CD4-positive, alpha-beta T cell treated with Interleukin-17A for 4 hours (primary cell): ENCODE measurements around the gene HTRA3.

Experiments used
- DNase-seq: peaks from one replicate; pipeline ENCODE4 v3.0.0-alpha.2; 2020; ENCODE audit warnings: mixed read lengths

Gene HTRA3

DNA sequence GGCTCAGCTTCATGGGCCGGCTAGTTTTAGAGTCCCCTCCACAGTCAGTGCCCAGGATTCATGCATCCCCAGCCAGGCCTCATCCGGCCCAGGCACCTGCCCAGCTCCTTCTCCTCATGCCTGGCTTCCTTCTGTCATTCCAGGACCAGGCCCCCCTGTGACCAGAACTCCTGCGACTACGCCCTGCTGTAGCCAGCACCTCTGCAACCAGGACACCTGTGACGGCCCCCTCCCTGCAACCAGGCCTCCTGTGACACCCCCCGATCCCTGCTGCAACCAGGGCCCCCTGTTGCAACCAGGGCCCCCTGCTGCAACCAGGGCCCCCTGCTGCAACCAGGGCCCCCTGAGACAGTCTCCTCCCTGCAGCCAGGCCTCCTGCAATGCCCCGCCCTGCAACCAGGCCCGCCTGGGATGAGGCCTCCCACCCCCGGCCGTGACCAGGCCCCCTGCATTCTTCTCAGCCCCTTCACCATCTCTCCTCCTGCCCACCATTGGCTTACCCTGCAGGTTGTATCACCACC lies 46.8 kb downstream of the HTRA3 start:
- no peak for DNase-seq

DNA sequence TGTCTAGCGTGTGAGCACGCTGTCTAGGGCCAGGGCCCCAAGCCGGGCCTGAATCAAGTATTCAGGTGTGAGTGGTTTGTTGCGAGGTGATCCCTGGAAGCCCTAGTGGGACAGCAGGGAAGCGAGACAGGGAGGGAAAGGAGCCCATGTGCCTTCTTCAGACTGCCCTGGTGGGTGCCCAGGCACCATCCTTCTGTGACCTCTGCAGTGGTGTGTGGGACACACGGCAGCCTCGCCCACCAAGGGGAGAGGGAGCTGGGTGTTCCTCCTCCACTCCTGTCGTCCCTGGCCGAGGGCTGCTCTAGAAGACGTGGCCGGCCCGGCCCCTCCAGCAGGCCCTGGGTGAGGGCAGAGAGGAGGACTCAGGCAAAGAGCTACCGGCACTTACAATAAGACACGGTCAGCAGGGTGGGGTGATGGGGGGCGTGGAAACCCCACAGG lies 47.4 kb downstream of the HTRA3 start:
- DNase-seq = no peak

DNA sequence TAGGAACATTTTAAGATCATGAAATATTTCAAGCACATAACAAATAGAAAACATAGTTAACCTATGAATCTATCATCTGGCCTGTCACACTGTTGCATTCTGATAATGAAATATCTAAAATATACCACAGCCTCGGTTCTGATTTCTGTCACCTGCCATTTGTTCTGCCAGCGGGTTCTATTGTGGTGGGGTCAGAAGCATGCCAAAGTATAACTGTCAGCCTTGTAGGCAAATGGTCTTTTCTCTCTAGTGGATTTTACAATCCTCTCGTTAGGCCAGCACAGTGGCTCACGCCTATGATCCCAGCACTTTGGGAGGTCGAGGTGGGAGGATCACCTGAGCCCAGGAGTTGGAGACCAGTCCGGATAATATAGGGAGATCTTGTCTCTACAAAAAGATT lies 47.9 kb downstream of the HTRA3 start:
- no peak for DNase-seq

DNA sequence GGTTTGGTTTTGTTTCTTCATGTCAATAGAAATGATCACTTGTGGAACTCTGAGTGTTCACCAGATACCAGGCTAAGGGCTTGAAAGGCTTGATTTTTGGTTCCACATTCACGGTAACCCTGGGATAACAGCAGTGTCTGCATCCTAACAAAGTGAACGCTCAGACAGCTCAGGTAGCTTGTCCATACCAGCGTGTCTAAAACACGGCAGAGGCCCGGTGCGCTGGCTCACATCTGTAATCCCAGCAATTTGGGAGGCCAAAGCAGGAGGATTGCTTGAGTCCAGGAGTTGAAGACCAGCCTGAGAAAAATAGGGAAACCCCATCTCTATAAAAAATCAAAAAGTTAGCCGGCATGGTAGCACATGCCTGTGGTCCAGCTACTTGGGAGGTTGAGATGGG lies 49.0 kb downstream of the HTRA3 start:
- DNase-seq = no peak

DNA sequence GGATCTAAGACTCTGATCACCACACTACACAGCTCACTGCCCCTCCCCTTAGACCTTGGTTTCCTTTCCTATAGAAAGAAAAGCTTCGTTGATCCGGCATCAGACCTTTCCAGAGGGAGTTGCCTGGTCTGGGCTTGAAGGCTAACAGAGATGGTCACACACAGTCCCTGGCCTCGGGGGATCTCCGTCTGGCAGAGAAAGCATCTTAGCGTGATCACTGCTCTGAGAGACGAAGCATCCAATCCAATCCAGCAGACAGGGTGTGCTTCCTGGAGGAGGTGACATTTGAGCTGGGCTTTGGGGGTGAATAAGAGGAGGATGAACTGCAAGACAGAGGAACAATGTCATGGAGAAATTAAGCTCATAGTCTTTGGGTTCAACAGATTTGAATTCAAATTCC lies 49.5 kb downstream of the HTRA3 start:
- no peak for DNase-seq

DNA sequence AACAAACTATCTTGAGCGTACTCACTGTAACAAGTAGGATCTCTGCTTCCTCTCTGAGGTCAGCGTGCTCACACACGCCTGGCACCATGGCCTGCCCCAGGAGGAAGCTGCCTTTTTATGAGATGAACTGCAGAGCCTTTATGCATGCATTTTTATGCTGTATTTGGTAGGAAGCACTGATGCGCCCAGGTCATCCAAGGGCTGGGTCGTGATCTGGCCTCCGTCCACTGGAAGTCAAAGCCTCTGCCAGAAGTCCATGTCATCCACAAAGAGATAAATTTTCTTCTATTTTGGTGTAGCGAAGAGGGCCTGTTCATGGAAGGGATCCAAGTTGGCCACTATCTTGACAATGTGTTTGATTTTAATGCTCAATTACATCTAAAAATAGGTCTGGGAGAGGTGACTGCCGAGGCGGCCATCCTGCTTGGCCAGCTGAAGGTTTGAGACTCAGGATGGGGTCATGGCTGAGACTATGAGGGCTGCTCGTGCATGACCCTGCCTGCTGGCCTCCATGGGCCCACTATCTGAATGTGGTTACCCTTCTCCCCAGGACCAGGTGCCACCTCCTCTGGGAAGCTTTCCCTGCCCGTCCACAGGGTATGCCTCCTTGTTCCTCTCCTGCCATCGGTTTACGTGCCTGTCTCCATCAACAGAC lies 50.3 kb downstream of the HTRA3 start:
- no peak for DNase-seq

DNA sequence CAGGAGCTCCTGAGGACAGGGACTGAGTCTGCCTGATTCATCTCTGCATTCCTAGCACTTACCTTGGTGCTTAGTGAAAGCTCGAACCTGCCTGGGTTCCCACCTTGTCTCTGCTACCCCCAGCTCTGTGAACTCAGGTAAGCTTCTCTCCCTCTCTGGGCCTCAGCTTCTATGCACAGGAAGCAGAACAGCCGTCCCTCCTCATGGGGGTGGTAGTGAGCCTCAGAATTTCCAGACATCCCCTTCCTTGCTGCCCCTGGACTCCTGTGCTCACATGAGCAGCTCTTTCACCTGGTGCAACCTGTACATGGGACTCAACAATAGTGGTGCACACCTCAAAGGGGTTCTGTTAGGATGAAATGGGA lies 50.8 kb downstream of the HTRA3 start:
- DNase-seq = no peak

DNA sequence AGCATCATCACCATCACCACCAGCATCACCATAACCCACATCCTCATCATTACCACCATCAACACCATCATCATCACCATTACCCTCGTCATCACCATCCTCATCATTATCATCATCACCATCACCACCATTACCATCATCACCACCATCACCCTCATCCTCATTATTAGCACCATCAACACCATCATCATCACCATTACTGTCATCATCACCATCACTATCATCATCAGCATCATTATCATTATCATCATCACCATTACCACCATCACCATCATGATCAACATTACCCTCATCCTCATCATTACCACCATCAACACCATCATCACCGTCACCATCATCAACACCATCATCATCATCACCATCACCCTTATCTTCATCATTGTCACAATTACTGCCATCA lies 51.7 kb downstream of the HTRA3 start:
- no peak for DNase-seq

DNA sequence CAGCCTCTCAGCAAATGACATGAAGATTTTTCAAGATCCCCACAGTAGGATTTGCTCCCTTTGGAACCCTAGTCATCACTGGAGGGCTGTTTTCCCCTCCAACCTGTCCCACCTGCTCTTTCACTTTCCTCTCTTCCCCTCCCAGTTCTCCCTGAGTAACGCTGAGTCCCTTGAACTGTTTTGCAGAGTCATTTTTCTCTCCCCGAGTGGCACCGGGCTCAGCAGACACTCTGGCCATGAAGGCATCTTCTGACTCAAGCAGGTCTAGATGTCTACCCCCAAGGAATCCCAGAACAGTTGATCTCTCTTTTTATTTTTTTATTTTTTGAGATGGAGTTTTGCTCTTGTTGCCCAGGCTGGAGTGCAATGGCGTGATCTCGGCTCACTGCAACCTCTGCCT lies 52.2 kb downstream of the HTRA3 start:
- no peak for DNase-seq

DNA sequence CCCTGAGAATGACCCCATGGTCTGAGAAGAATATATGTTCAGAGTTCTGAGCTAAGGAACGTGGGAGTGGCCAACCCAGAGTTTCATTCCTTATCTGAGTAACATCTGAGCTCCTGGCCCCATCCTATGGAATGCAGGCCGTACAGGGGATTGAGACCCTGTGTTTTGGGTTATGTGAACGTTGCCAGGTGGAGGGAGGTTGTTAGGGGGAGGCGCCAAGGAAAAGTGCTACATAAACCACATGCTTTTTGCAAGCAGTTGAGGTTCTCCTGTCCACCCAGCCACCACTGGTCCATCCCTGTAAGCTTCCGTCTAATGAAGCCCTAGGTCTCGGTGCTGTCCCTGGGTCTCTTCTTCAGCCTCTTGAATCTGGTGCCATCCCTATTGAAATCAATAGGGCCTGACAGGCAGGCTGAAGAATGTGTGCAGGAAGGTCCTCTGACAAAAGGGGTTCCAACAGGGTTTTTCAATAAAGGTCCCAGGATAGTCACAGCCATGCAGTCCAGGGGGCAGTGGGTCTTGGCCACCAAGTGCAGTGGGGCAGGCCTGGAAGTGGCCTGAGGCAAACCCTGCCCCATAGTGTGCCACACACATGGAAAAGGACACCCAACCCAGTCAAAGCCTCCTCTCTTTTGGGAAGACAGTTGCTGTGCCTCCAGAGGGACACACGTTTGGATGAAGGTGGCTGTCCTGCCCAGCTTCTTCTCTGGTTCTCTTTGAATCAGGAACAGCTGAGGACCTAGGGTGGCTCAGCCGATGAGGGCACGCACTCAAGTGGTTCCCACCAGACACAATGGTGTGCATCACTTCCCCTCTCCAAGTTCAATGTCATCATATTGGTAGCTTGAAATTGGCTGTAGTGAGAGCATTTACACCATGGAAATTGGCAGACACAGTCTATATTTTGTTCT lies 53.5 kb downstream of the HTRA3 start:
- no peak for DNase-seq

DNA sequence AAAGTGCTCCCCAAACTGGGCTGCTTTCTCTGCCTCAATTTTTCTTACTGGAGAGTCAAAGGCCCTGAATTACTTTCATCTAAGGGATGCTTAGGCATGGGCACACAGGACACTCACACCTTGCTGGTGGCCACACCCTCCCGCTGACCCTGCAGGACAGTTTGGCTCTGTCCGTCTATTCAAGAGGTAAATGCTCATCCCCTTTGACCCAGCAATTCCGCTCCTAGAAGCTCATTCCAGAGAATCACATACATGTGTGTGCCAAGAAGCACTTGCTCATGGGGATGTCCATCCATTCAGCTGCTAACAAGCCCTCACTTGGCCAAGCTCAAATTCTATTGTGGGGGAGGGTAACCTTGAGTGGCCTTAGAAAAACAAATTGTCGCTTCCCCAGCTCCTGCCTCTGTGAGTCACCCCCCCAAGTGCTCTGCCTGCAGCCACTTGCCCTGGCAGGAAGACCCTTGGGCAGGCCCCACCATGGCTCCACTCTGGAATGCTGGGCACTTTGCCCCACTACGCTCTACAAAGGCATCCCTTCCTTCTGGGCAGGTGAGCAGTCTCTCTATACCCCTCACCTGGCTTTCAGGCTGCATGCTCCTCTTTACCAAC lies 54.5 kb downstream of the HTRA3 start:
- no peak for DNase-seq

DNA sequence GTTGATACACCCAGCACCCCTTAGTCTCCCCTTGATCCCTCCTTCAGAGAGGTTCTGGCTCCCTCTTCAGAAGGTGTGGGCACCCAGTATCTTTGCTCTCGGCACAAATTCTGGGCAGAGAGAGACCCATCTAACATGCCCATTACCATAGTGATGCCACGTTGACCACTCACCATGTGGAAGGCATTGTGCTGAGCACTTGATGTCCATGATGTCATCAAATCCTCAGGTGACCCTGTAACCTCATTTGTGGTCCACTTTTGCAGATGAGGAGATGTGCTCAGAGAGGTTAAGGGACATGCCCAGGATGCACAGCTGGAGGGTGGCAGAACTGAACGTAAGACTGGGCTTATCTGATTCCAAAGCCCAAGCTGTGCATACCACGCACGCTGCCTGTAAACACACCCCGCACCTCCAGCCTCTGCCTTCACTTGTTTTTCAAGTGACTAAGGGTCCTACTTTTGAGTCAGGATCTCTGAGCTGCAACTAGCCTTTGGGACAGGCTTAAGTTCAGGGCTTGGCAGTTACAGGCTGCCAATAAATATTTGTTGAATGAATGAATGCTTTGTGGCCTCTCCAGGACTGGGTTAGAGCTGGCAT lies 55.2 kb downstream of the HTRA3 start:
- no peak for DNase-seq

DNA sequence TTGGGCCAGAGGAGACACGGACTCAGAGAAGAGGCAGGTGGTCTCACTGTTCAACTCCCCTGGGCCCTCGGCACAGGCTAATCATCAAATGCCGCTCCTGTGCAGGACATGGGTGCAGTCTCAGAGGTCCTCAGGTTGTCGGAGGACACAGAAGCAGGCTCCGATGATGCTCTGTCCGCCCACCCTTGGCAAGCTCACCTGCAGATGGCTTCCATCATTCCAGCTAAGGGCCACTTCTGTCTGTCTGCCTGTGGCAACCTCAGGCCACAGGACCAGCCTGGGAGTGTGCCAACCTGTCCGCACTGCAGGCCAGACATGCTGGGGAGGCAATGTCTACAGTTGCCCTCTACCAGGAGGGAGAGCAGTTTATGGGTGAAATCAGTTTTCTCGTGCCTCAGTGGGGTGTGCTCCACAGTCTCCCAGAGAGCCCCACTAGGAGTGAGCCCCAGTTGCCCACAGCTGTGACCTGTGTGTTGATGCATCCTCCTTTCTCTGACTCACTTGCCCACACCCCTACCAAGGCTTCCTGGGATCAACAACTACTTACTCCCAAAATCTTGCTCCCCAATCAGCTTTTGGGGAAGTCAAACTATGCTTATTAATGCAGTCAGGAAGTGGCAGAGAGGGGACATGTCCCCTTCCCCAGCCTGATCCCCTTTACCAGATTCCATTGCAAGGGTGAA lies 55.9 kb downstream of the HTRA3 start:
- no peak for DNase-seq

DNA sequence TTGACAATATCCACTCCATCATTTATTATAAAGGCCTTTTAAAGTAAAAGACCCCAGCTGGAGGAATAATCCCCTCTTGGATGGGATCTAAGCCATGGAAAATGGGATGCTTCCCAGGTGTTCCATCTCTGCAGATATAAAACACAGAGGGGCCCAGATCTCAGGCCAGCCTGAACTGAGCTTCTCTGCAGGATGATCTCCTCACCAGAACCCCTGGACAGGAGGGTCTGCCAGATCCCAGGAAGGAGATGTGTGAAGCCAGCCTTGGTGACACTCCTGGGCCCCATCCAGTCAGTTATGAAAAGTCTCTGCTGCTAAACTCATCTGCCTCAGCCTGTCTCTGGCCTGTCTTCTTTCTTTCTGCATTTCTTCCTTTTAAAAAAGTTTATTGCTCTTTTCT lies 56.7 kb downstream of the HTRA3 start:
- no peak for DNase-seq

DNA sequence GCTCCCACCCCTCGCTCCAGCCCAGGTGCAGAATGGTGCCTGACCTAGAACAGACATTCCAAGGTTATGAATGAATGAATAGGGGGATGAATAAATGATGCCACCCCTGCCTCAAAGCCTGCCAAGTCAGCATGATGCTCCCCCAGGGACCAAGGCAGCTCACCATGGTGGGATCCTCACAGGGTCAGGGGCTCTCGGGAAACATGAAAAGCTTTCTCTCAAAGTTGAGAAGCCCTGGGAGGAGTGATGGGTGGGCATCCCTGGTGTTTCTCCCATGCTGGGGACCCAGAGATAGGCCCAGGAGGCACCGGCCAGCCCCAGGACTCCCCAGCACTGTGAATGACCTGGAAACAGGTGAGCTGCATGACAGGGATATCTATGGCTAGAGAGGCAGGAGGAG lies 58.9 kb downstream of the HTRA3 start:
- no peak for DNase-seq

DNA sequence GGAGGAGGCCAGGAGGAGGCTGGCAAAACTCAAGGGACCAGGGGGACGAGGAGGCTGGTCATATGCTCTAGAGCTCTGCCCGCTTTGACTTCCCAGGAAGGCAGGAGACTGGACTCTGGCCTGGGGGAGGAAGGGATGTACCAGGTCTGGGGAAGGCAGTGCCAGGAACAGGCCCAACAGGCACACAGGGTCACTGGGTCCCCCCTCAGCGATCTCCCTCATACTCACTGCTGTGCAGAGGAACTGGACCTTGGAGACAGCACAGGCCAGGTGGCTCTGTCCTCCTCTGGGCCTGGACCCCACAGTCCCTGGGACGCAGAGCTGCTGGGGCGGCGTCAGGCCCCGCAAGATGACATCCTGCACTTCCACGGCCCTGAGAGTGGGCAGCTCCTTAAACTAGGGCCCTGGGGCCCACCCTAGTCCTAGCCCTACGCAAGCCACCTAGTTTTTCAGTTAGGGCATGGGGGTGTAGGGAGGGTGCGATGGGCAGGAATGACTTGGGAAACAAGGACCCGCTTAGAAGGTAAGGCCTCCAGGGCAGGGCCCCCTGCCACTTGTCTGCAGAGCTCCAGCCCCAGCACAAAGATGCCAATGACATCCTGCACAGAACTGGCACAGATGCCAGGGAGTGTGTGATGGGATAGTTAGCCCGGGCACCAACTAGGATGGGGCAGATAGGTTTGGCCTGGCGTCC lies 59.5 kb downstream of the HTRA3 start:
- DNase-seq = no peak

DNA sequence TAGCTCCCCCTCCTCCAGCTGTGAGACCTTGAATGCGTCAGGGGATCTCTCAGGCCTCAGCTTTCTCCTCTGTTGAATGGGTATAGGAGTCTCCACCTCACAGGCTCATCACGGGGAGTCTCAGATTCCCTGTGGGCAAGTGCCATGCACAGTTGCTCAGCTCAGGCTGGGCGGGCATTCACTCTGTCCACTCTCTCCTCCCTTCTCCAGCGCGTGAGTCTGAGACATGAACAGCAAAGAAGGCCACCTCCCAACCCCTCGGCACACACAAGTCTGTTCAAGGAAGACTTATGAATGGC lies 60.0 kb downstream of the HTRA3 start:
- no peak for DNase-seq

DNA sequence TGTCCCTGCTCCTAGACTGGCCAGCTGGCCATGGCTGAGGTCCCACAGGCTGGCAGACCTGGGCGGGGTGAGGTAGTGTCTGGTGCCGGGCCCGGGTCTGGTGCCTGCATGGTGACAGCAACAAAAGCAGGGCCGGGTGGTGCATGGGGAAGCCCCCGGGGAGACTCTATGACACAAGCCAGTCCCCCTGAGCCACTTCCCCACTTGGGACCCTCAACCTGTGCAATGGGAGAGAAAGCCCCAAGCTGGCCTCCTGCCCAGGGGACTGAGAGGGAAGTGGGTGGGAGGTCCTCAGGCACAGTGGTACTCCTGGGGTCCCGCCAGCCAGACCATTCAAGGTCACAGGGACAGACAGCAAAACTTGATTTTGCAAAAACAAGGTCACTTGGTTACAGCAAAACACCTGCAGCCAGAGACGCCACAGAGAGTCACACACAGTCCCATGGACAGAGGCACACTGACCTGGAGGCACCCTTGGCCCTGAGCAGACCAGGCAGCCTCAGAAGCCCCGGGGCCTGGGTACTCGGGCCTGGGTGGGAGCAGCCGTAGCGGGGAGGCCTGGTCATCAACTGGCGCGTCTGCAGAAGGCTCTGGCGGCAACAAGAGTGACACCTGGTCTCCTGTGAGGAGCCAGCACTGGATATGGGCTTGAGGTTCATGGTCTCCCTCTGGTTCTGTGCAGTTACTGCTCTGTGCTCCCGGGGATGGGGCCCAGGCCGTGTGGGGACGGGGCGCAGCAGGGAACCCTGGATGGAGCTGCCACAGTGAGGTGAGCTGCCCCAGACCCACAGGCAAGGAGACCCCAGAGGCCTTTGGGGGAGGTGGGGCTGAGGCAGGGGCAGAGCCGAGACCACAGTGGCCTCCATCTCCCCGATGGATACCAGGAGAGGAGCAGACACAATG lies 60.6 kb downstream of the HTRA3 start:
- DNase-seq = no peak

DNA sequence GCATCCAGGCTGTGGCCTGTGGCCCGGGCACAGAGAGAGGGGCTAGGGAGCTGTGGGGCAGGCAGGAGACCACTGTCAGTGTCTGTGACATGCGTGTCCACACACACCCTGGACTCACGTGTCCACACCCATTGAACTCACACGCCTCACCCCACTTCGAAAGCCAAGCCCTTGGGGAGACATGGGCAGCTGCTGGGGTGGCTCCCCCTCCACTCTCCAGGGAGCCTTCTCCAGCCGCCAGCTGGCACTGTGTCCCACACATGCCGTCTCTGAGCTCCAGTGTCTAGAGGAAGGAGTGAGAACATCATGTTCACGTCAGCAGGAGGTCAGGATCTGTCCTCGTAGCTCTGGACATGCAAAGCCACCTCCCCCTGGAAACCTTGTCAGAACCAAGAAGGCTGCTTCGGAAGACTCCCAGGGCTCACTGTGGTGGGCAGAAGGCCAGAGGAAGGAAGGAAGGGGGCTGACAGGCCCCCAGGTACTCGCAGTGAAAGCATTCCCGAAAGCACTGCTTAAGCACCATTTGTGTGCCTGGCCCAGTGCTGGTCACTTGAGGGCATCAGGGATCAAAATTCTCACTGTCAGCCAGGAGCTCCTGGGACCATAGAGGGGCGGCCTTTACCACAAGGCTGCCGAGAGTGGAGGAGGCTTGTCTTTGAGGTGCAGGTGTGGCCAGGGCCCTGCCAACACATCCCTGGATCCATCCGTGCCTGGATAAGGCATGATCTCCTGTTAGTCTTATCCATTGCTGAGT lies 61.4 kb downstream of the HTRA3 start:
- no peak for DNase-seq

DNA sequence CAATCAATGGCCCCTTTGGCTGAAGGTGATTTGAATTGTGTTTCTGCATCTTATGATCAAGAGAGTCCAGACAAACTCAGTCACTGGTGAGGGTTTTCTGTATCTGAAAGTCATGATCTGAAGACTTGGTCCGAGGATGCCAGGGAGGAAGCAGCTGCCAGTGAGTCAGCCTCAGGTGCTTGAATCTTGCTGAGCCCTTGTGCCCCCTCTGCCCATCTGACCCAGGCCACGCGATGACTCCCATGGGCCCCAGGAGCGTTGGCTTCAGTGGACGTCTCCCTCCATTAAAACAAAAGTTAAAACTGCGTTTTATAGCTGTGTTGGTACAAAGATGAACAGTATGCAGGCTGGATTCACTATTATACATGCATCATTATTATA lies 62.0 kb downstream of the HTRA3 start:
- no peak for DNase-seq
